HepG2 (cell line): ENCODE results near the gene CHID1. TPM values are rescaled to one million over a fixed set of nuclear protein-coding genes. Genes with fewer than 3 reads are reported as not detected.

Experiments used
- AGO1 ChIP-seq: fragments of 200-400 bp; formaldehyde crosslinking; IDR thresholded peaks from 2 replicates; pipeline ENCODE4 v1.6.1; 2017; ENCODE audit warnings: mild to moderate bottlenecking, low read depth, low read length, moderate library complexity; ENCODE audit not compliant: poor library complexity, severe bottlenecking
- ARID4A ChIP-seq: sonication (generic); formaldehyde crosslinking; IDR thresholded peaks from 2 replicates; pipeline ENCODE4 v1.5.0; 2020; ENCODE audit warnings: mild to moderate bottlenecking, missing genetic modification reagents, borderline replicate concordance
- CBX2 ChIP-seq, 2 experiments: fragments of 200-600 bp in 1 of 2; sonication (generic); formaldehyde crosslinking in 1 of 2; IDR thresholded peaks; 2 replicates each; pipeline versions ENCODE4 v1.7.0 to v1.8.1; 2018 to 2022; ENCODE audit warnings: low read depth in 2 of 2, low read length in 1 of 2, mild to moderate bottlenecking in 1 of 2, missing genetic modification reagents in 1 of 2
- CBX5 ChIP-seq: sonication (generic); formaldehyde crosslinking; IDR thresholded peaks from 2 replicates; pipeline ENCODE4 v1.4.0; 2020; ENCODE audit warnings: missing genetic modification reagents, borderline replicate concordance
- CHD4 ChIP-seq: fragments of 200-600 bp; sonication (generic); IDR thresholded peaks from 2 replicates; pipeline ENCODE4 v1.7.0; 2017; ENCODE audit warnings: mild to moderate bottlenecking, low read length, borderline replicate concordance
- DRAP1 ChIP-seq: IDR thresholded peaks from 2 replicates; pipeline ENCODE4 v1.6.1; 2016; ENCODE audit warnings: missing genetic modification reagents, missing compliant biosample characterization
- HNF4G ChIP-seq, 2 experiments: sonication (generic) in 1 of 2; formaldehyde crosslinking in 1 of 2; IDR thresholded peaks; 2 replicates each; pipeline versions ENCODE4 v1.4.0 to v1.6.1; 2011 to 2020; ENCODE audit warnings: borderline replicate concordance in 2 of 2, low read depth in 2 of 2, mild to moderate bottlenecking in 2 of 2, low read length in 1 of 2, missing genetic modification reagents in 1 of 2, moderate library complexity in 1 of 2
- MAZ ChIP-seq, 2 experiments: sonication (generic) in 1 of 2; formaldehyde crosslinking in 1 of 2; IDR thresholded peaks; 2 replicates each; pipeline versions ENCODE4 v1.5.0 to v1.6.1; 2012 to 2020; ENCODE audit warnings: low read depth in 2 of 2, mild to moderate bottlenecking in 2 of 2, borderline replicate concordance in 1 of 2, improper control_type of control experiment in 1 of 2, low read length in 1 of 2, missing genetic modification reagents in 1 of 2, moderate library complexity in 1 of 2
- NFE2L1 ChIP-seq: sonication (generic); formaldehyde crosslinking; IDR thresholded peaks from 2 replicates; pipeline ENCODE4 v1.4.0; 2020; ENCODE audit warnings: missing genetic modification reagents, mild to moderate bottlenecking, borderline replicate concordance
- REXO4 ChIP-seq: sonication (generic); formaldehyde crosslinking; IDR thresholded peaks from 2 replicates; pipeline ENCODE4 v1.8.0; 2022; ENCODE audit warnings: missing genetic modification reagents, mild to moderate bottlenecking, borderline replicate concordance
- SIX1 ChIP-seq: sonication (generic); formaldehyde crosslinking; IDR thresholded peaks from 2 replicates; pipeline ENCODE4 v1.4.0; 2020; ENCODE audit warnings: missing genetic modification reagents, borderline replicate concordance
- SP1 ChIP-seq, 2 experiments: fragments of 450-650 bp in 1 of 2; sonication (generic) in 1 of 2; formaldehyde crosslinking in 1 of 2; IDR thresholded peaks; 2 replicates each; pipeline versions ENCODE4 v1.4.0 to v1.6.1; 2016 to 2020; ENCODE audit warnings: missing genetic modification reagents in 1 of 2
- TMF1 ChIP-seq: sonication (generic); formaldehyde crosslinking; IDR thresholded peaks from 2 replicates; pipeline ENCODE4 v1.8.1; 2022; ENCODE audit warnings: low read depth, missing genetic modification reagents
- ZFY ChIP-seq: sonication (generic); formaldehyde crosslinking; IDR thresholded peaks from 2 replicates; pipeline ENCODE4 v1.4.0; 2020; ENCODE audit warnings: missing genetic modification reagents
- ZKSCAN5 ChIP-seq: sonication (generic); formaldehyde crosslinking; IDR thresholded peaks from 2 replicates; pipeline ENCODE4 v1.5.1; 2020; ENCODE audit warnings: mild to moderate bottlenecking, missing genetic modification reagents
- ZNF17 ChIP-seq: sonication (generic); formaldehyde crosslinking; IDR thresholded peaks from 2 replicates; pipeline ENCODE4 v1.5.0; 2020; ENCODE audit warnings: mild to moderate bottlenecking, missing genetic modification reagents
- ZNF639 ChIP-seq: conservative IDR thresholded peaks from 2 replicates; pipeline ENCODE4 v1.6.1; 2018; ENCODE audit warnings: missing genetic modification reagents
- ZNF703 ChIP-seq: sonication (generic); formaldehyde crosslinking; IDR thresholded peaks from 2 replicates; pipeline ENCODE4 v1.5.1; 2020; ENCODE audit warnings: missing genetic modification reagents, mild to moderate bottlenecking, moderate library complexity, borderline replicate concordance
- ZNF737 ChIP-seq: sonication (generic); formaldehyde crosslinking; IDR thresholded peaks from 2 replicates; pipeline ENCODE4 v1.5.0; 2020; ENCODE audit warnings: missing genetic modification reagents, mild to moderate bottlenecking, borderline replicate concordance
- polyA plus RNA-seq, 8 experiments: library from polyadenylated mRNA; depleted of rRNA in 3 of 8; stranded (reverse) in 7 of 8; unstranded in 1 of 8; fragments of >200 nt; fragmentation: Illumina TruSeq in 4 of 8; extraction: Trizol in 4 of 8; gene quantifications; 2 replicates each; pipeline versions ENCODE4 v1.2.1 to v1.2.3, GENCODE V29; 2011 to 2016; ENCODE audit warnings: low read depth in 4 of 8, missing spikeins in 1 of 8, mixed read lengths in 1 of 8; ENCODE audit not compliant: insufficient read depth in 1 of 8
- total RNA-seq, 5 experiments: library from RNA; depleted of rRNA; stranded (reverse); fragments of >200 nt; fragmentation: Illumina TruSeq; extraction: Trizol; gene quantifications; 2 replicates each; pipeline ENCODE4 v1.2.3, GENCODE V29; 2016; ENCODE audit warnings: low read depth in 1 of 5

Gene CHID1
- total and polyA plus RNA-seq, 2 of the 13 experiments (the other 11 are each of a cell fraction or from before 2014, with no cell fraction given), result 65.1 to 93.6 TPM

GRCh38 chr11:925496-926301 lies 15.1 kb upstream of the CHID1 start, which contains the start of gene AP2A2 (continued):
- TF ChIP-seq ZNF17 (CRISPR knock-in tag) (no peak), AGO1 (no peak), HNF4G (IDR thresholded peaks at IDR 0.05; ENCODE audit: borderline replicate concordance, low read depth, low read length) (no peak), HNF4G (CRISPR knock-in tag; IDR thresholded peaks at IDR 0.05; ENCODE audit: borderline replicate concordance, low read depth) (no peak), SIX1 (CRISPR knock-in tag) (no peak), ZKSCAN5 (no peak), SP1 (IDR thresholded peaks at IDR 0.05) (no peak), SP1 (CRISPR knock-in tag; IDR thresholded peaks at IDR 0.05) (no peak), TMF1 (no peak), ZNF639 (CRISPR knock-in tag) (no peak), CBX5 (CRISPR knock-in tag) (no peak), ZNF703 (no peak), ZNF737 (CRISPR knock-in tag) (no peak), CHD4 (no peak), CBX2 (IDR thresholded peaks at IDR 0.05; ENCODE audit: low read depth, low read length) (no peak), CBX2 (CRISPR knock-in tag; IDR thresholded peaks at IDR 0.05; ENCODE audit: low read depth) (no peak), ARID4A (peak; percentile 60; the same call in 1 of the 2 replicates), MAZ (IDR thresholded peaks at IDR 0.05; ENCODE audit: borderline replicate concordance, low read depth, low read length) (no peak), MAZ (CRISPR knock-in tag; IDR thresholded peaks at IDR 0.05; ENCODE audit: low read depth) (peak; percentile 64), NFE2L1 (CRISPR knock-in tag) (no peak), REXO4 (CRISPR knock-in tag) (no peak), ZFY (CRISPR knock-in tag) (peak; percentile 61; the same call in 1 of the 2 replicates), DRAP1 (no peak)
